PFSK-1 (cell line): Measurements from ENCODE around the gene ABTB1.

Experiments used
- FOXP2 ChIP-seq: optimal IDR thresholded peaks from 2 replicates; pipeline ENCODE3; 2011; ENCODE audit warnings: borderline replicate concordance, control low read depth, inconsistent platforms; ENCODE audit not compliant: insufficient read depth; ENCODE audit errors: extremely low read length, extremely low read depth
- POLR2AphosphoS5 ChIP-seq: IDR thresholded peaks from 2 replicates; pipeline ENCODE4 v1.6.1; 2012; ENCODE audit warnings: low read depth, mild to moderate bottlenecking, control low read depth, low read length, moderate library complexity
- REST ChIP-seq, 2 experiments: IDR thresholded peaks; 2 replicates each; pipeline versions ENCODE4 v1.6.1 to v1.8.0; 2011 to 2012; ENCODE audit warnings: low read depth in 2 of 2, low read length in 2 of 2, control low read depth in 1 of 2, inconsistent platforms in 1 of 2, mild to moderate bottlenecking in 1 of 2, moderate library complexity in 1 of 2; ENCODE audit not compliant: insufficient read depth in 1 of 2
- SIN3A ChIP-seq: IDR thresholded peaks from 2 replicates; pipeline ENCODE4 v1.6.1; 2012; ENCODE audit warnings: mild to moderate bottlenecking, low read length, moderate library complexity, borderline replicate concordance; ENCODE audit not compliant: insufficient read depth
- TAF1 ChIP-seq: IDR thresholded peaks from 2 replicates; pipeline ENCODE4 v1.6.1; 2012; ENCODE audit warnings: low read length, control low read depth, borderline replicate concordance; ENCODE audit not compliant: insufficient read depth

ABTB1 gene

GRCh38 chr3:127651516-127652172 lies 21.1 kb upstream of the ABTB1 start:
- TF ChIP-seq REST (IDR thresholded peaks at IDR 0.05; ENCODE audit: insufficient read depth in 1 of 2, low read depth in 2 of 2, low read length in 2 of 2) (no peak), SIN3A (no peak), POLR2AphosphoS5 (no peak), TAF1 (no peak), FOXP2 (no peak)

- no peak for TF ChIP-seq POLR2AphosphoS5
- TF ChIP-seq REST (IDR thresholded peaks at IDR 0.05; ENCODE audit: insufficient read depth in 1 of 2, low read depth in 2 of 2, low read length in 2 of 2), result no peak
- no peak for TF ChIP-seq TAF1
- no peak for TF ChIP-seq FOXP2
- TF ChIP-seq SIN3A, result no peak
Measured at GRCh38 chr3:127652246-127652995, 20.3 kb upstream of the ABTB1 start.

GRCh38 chr3:127654374-127654773 lies 18.4 kb upstream of the ABTB1 start:
- no peak for TF ChIP-seq REST (IDR thresholded peaks at IDR 0.05; ENCODE audit: insufficient read depth in 1 of 2, low read depth in 2 of 2, low read length in 2 of 2)
- TF ChIP-seq TAF1, result no peak
- TF ChIP-seq FOXP2, result no peak
- no peak for TF ChIP-seq POLR2AphosphoS5
- TF ChIP-seq SIN3A, result no peak

- TF ChIP-seq FOXP2 (no peak), SIN3A (no peak), POLR2AphosphoS5 (no peak), REST (IDR thresholded peaks at IDR 0.05; ENCODE audit: insufficient read depth in 1 of 2, low read depth in 2 of 2, low read length in 2 of 2) (no peak), TAF1 (no peak)
Measured at GRCh38 chr3:127655641-127656040, 17.1 kb upstream of the ABTB1 start.
